ENCODE results near the gene RGS6. TPM values are rescaled to one million over a fixed set of nuclear protein-coding genes. Genes with fewer than 3 reads are reported as not detected.

The RGS6 gene
- total RNA-seq, 2 experiments from 2014 or later, result not detected

- H3K9me2 ChIP-seq (ENCODE audit: insufficient read depth, low read length), result no peaks in the 10 kb centered on the region
- BruUV-seq (replicated peaks), result no TSS peak
- CTCF ChIA-PET (ENCODE audit: unreplicated experiment), result no interaction called here
Measured at GRCh38 chr14:72532686-72533454, 600.6 kb downstream of the RGS6 start.

GRCh38 chr14:72535485-72535884 lies 603.3 kb downstream of the RGS6 start:
- Histone ChIP-seq H3K79me2 (ENCODE audit: insufficient read depth, low read depth, low read length) (no peaks in the 10 kb centered on the region), H3K9me3 (ENCODE audit: low read length) (no peaks in the 10 kb centered on the region), H3K36me3 (ENCODE audit: insufficient read depth, low read length) (no peaks in the 10 kb centered on the region), H2AFZ (ENCODE audit: low read length) (no peak overlapping the region), H4K20me1 (ENCODE audit: insufficient read depth, low read length) (no peaks in the 10 kb centered on the region), H3K9me2 (ENCODE audit: insufficient read depth, low read length) (no peaks in the 10 kb centered on the region), H3K4me2 (ENCODE audit: low read length) (no peak overlapping the region), H3K4me1 (ENCODE audit: insufficient read depth, low read length, poor library complexity, severe bottlenecking) (no peaks in the 10 kb centered on the region), H3K4me3 (ENCODE audit: low read depth, low read length, poor library complexity, severe bottlenecking) (no peak overlapping the region), H3K27ac (ENCODE audit: low read depth, low read length, poor library complexity, severe bottlenecking) (no peak overlapping the region)
- intact Hi-C loops (cut with micrococcal nuclease; ENCODE audit: unreplicated experiment), result no loop called here
- DNase-seq (ENCODE audit: low spot score), result no peak
- POLR2A ChIA-PET, result no interaction called here
- CTCF ChIA-PET (ENCODE audit: unreplicated experiment), result no interaction called here
- BruUV-seq (replicated peaks), result no TSS peak
- TF ChIP-seq EZH2phosphoT487 (IDR thresholded peaks at IDR 0.05; ENCODE audit: borderline replicate concordance, low read depth, low read length), result no peak
- TF ChIP-seq CTCF (conservative IDR thresholded peaks at IDR 0.05; ENCODE audit: low read length), result no peak

More at GRCh38 chr14:72532686-72533454, 600.6 kb downstream of the RGS6 start:
- no peaks in the 10 kb centered on the region for H3K36me3 ChIP-seq (ENCODE audit: insufficient read depth, low read length)
- no peak overlapping the region for H2AFZ ChIP-seq (ENCODE audit: low read length)
- H3K9me3 ChIP-seq (ENCODE audit: low read length), result no peaks in the 10 kb centered on the region
- H3K4me3 ChIP-seq (ENCODE audit: low read depth, low read length, poor library complexity, severe bottlenecking), result no peak overlapping the region
- intact Hi-C loops (cut with micrococcal nuclease; ENCODE audit: unreplicated experiment), result no loop called here
- H4K20me1 ChIP-seq (ENCODE audit: insufficient read depth, low read length), result no peaks in the 10 kb centered on the region
- H3K4me1 ChIP-seq (ENCODE audit: insufficient read depth, low read length, poor library complexity, severe bottlenecking), result no peaks in the 10 kb centered on the region
- no peaks in the 10 kb centered on the region for H3K79me2 ChIP-seq (ENCODE audit: insufficient read depth, low read depth, low read length)
- DNase-seq (ENCODE audit: low spot score), result no peak
- POLR2A ChIA-PET, result no interaction called here
- TF ChIP-seq EZH2phosphoT487 (IDR thresholded peaks at IDR 0.05; ENCODE audit: borderline replicate concordance, low read depth, low read length) (no peak), CTCF (conservative IDR thresholded peaks at IDR 0.05; ENCODE audit: low read length) (no peak)
- no peak overlapping the region for H3K27ac ChIP-seq (ENCODE audit: low read depth, low read length, poor library complexity, severe bottlenecking)
- H3K4me2 ChIP-seq (ENCODE audit: low read length), result no peak overlapping the region

GRCh38 chr14:72538387-72538786 lies 606.2 kb downstream of the RGS6 start:
- no peak overlapping the region for H3K4me2 ChIP-seq (ENCODE audit: low read length)
- CTCF ChIA-PET (ENCODE audit: unreplicated experiment), result interaction anchor here (1.0 kb wide), 1 partner anchor 10 kb away, joined by 3 read pairs; no protein-coding TSS in a partner anchor
- POLR2A ChIA-PET, result interaction anchor here (0.5 to 0.6 kb wide), 2 partner anchors 22 to 307 kb away, joined by 3 to 9 read pairs; no protein-coding TSS in a partner anchor
- H3K27ac ChIP-seq (ENCODE audit: low read depth, low read length, poor library complexity, severe bottlenecking), result no peak overlapping the region
- H3K9me3 ChIP-seq (ENCODE audit: low read length), result no peaks in the 10 kb centered on the region
- DNase-seq (ENCODE audit: low spot score), result no peak
- no peaks in the 10 kb centered on the region for H3K36me3 ChIP-seq (ENCODE audit: insufficient read depth, low read length)
- TF ChIP-seq EZH2phosphoT487 (IDR thresholded peaks at IDR 0.05; ENCODE audit: borderline replicate concordance, low read depth, low read length) (no peak), CTCF (conservative IDR thresholded peaks at IDR 0.05; ENCODE audit: low read length) (no peak)
- BruUV-seq (replicated peaks), result no TSS peak
- H3K9me2 ChIP-seq (ENCODE audit: insufficient read depth, low read length), result no peaks in the 10 kb centered on the region
- H3K4me1 ChIP-seq (ENCODE audit: insufficient read depth, low read length, poor library complexity, severe bottlenecking), result no peaks in the 10 kb centered on the region
- H4K20me1 ChIP-seq (ENCODE audit: insufficient read depth, low read length), result no peaks in the 10 kb centered on the region
- H3K79me2 ChIP-seq (ENCODE audit: insufficient read depth, low read depth, low read length), result no peaks in the 10 kb centered on the region
- intact Hi-C loops (cut with micrococcal nuclease; ENCODE audit: unreplicated experiment), result no loop called here
- no peak overlapping the region for H3K4me3 ChIP-seq (ENCODE audit: low read depth, low read length, poor library complexity, severe bottlenecking)
- H2AFZ ChIP-seq (ENCODE audit: low read length), result no peak overlapping the region

Data from OCI-LY7 (cell line).